GM21515 (cell line): ENCODE measurements around the gene CFAP119.

ENCODE experiments used
- ATAC-seq: cut with Tn5 transposase; IDR thresholded peaks from one replicate; pipeline ENCODE4 v1.9.1; 2021; ENCODE audit not compliant: unreplicated experiment

The CFAP119 gene

GRCh38 chr16:30711712-30712111, 50.1 kb downstream of the CFAP119 start:
- no peak for ATAC-seq

GRCh38 chr16:30710971-30711370, 50.9 kb downstream of the CFAP119 start:
- ATAC-seq = no peak
